Measurements from ENCODE around the gene GAD2.

Gene GAD2

DNA sequence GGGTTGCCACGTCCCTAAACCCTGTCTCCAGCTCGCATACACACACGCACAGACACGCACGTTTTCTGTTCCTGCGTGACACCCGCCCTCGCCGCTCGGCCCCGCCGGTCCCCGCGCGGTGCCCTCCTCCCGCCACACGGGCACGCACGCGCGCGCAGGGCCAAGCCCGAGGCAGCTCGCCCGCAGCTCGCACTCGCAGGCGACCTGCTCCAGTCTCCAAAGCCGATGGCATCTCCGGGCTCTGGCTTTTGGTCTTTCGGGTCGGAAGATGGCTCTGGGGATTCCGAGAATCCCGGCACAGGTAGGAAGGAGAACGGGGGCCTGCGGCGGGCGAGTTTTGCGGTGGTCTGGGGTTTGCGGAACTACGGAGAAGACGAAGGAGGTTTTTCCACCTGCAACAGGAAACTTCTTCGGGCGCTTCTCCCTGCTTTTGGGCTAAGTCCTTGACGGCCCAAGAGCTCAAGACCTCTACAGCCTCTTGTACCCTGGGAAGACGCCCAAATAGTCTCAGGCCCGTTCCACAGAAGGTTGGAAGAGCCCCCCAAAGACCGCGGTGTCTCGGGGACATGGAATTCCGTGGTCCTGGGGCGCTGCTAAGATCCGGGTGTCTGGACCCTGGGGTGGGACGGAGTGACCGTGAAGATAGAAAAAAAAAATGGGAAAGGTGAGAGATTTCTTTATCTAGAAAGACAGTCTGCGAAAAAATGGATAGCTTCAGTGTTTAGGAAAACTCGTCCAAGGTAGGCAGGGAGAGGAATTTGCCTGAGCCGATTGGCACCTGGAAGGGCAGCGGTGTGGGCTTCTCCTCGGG, at the start of gene GAD2:
TSS of gene GAD2 (plus strand) at position 190 of the 811 bp plus-strand sequence. CDS start at position 226, 36 bp downstream.
- DNase-seq (ENCODE audit: low spot score) = no peak

GRCh38 chr10:26169466-26169865, 47.1 kb upstream of the GAD2 start:
- DNase-seq (ENCODE audit: low spot score) = no peak

GRCh38 chr10:26172131-26172530, 44.4 kb upstream of the GAD2 start:
- no peak for DNase-seq (ENCODE audit: low spot score)

DNA sequence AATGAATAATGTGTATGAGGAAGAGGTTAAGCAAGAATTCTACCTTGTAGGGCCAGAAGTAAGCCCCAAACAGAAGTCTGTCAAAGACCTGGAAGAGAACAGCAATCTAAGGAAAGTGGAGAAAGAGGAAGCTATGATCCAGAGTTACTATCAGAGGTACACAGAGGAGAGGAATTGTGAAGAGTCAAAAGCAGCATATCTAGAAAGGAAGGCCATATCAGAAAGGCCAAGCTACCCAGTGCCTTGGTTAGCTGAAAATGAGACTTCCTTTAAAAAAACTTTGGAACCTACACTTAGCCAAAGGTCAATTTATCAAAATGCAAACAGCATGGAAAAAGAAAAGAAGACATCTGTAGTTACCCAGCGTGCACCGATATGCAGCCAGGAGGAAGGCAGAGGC, 42.7 kb upstream of the GAD2 start:
- no peak for DNase-seq (ENCODE audit: low spot score)

DNA sequence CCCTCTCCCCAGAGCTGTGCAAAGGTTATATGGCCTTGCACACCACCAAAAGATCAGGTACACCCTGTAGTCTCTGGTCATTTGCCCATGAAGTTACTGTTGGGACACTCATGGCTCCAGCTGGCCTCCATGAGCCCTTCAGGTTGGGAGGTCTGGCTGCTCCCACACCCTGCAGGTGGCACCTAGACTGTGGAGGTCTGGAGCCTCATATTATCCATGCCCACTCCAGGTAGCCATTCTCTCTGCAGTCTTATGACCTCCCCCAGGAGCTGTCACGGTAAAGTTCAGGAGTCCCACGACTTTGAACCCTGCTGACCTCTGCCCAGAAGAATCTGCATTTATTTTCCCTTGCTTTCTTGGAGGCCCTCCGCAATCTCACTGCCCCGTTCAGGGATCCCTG, 39.2 kb upstream of the GAD2 start:
- no peak for DNase-seq (ENCODE audit: low spot score)

- DNase-seq (ENCODE audit: low spot score) = no peak
Measured at GRCh38 chr10:26194275-26194674, 22.3 kb upstream of the GAD2 start.

DNA sequence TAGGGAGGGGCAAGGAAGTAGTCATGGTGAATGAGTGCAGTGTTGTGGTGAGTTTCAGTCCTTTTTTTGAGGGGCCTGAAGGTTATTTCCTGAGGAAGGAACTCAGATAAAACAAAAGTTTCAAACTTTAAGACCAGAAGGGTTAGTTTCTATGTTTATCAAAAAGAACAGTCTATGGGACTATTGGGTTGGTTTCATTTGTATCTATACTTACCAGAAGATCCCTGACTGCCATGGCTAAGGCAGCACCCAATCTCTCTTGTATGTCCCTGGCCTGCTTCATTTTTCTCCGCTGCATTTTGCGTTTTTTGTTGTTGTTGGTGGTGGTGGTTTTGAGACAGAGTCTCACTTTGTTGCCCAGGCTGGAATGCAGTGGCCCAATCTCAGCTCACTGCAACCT, 19.3 kb upstream of the GAD2 start:
- no peak for DNase-seq (ENCODE audit: low spot score)

DNA sequence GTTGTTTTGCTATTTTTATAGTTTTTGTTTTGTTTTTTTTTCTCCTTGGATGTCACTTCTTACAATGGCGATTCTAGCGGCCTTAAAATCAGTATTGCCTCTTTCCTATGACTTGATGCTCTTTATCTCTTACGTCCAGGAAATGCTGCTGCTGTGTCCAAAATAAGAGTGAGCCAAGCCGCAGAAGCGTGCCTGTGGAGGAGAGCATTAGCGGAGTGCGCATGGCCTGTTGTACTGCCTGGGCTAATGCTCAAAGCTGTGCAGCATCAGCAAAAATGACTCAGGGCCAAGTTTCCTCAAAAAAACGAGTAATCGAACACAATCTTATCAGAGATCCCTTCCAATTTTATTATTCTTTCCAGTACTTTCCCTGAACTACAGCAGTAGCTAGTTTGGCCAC, 18.5 kb upstream of the GAD2 start:
- DNase-seq (ENCODE audit: low spot score) = no peak

DNA sequence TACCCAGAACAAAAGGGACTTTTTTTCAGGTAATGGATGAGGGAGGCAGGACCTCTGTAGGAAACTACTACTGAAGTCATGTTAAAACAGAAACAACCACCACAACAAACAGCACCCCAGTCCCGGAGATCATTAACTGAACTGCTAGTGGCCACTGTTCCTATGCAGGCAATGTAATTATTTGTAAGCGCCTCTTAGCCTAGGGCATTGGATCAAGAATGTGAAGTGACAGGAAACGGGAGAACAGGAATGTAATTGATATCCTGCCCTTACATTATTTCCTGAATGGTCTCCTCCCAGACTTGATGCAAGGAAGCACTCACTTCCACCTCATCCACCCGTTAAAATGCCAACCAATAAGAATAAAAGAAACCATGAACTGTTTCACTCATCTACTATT, 16.7 kb upstream of the GAD2 start:
- no peak for DNase-seq (ENCODE audit: low spot score)

- DNase-seq (ENCODE audit: low spot score) = no peak
Measured at GRCh38 chr10:26205223-26205622, 11.4 kb upstream of the GAD2 start.

GRCh38 chr10:26211781-26212444, 4.7 kb upstream of the GAD2 start:
- DNase-seq (ENCODE audit: low spot score) = no peak

GRCh38 chr10:26212511-26212910, 4.1 kb upstream of the GAD2 start:
- no peak for DNase-seq (ENCODE audit: low spot score)

DNA sequence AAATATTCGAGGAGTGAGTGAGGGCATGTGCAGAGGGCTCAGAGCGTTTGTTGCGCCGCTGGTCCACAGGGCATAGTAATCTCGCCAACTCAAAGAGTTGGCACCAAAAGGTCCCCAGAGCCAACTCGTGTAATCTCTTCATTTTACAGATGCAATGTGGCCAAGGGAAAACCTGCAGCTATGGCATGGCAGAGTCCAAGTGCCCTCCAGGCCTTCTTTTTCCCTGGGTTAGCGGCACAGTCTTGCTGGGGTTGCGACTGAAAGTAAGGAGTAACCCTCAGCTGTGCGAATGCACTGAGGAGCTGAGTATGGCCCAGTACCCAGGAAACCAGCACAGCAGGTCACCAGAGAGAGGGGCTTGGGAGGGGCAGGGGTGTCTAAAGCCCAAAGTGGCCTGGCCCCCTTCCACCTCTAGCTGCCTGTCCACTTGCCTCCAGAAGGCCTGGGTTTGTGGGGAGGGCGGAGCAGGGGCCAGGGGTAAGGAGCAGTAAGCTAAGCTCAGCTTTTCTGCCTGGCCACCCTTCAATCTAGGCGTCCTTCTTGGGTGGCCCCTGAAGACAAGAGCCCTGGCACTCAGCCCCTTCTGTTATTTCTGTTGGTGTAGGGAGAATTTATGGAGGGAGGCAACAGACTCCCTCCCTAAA, 3.3 kb upstream of the GAD2 start:
- DNase-seq (ENCODE audit: low spot score) = no peak

DNA sequence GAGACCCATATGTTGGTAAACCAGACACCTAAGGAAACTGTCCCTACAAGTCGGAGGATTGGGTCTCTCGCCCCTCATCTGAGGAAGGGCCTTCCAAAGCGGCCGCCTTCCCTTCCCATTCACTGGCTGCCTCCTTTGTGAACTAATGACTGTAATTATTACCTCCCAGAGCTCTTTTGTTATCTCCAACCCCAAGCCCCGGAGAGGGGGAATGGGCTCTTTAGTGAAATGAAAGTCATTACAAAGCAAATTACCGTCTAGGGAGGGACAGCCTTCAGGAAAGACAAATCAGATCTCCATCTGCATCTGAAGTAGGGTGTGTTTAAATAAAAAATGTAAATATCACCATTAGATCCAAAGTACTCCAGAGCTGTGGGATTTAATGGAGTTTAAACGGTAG, 2.6 kb upstream of the GAD2 start:
- DNase-seq (ENCODE audit: low spot score) = no peak

DNA sequence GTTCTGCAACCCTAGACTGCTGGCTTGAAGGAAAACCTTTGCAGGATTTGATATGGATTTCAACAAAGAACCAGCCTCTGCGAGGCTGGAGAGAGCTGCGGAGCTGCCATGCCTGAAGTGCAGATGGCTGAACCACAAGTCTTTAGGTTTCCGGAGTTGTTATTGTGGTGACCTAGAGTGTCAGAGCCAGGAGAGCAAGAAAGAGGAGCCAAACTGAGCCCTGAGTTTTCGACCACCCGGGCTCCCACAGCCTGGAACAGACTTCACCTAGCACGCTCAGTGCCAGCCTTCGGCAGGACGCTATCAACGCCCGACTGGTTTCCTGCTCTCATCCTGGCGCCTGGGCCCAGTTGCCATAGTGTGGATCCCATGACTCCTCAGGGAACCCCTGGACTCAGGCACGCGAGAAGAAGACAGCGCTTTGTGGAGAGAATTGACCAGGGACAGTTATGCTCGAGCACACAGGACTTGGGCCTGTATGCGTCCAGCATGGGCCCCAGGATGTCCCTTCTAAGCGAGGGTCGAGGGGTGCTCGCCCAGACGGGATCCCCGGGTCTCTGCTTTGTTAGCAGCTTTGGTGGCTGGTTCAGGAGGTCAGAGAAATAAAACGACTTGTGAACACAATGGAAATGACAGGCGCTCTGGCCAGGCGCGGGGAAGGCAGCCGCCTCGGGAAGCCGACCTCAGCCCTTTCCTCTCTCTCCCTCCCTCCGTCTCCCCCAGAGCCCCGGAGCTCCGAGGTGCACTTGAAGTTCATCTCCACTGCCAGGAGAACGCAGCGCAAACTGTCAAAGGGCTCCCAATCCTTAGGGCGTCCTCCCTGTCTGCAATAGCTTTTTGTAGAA, 1.8 kb upstream of the GAD2 start:
- no peak for DNase-seq (ENCODE audit: low spot score)

- DNase-seq (ENCODE audit: low spot score) = no peak
Measured at GRCh38 chr10:26215396-26215934, 1.1 kb upstream of the GAD2 start.

- no peak for DNase-seq (ENCODE audit: low spot score)
Measured at GRCh38 chr10:26215935-26216584, 514 bp upstream of the GAD2 start.

DNA sequence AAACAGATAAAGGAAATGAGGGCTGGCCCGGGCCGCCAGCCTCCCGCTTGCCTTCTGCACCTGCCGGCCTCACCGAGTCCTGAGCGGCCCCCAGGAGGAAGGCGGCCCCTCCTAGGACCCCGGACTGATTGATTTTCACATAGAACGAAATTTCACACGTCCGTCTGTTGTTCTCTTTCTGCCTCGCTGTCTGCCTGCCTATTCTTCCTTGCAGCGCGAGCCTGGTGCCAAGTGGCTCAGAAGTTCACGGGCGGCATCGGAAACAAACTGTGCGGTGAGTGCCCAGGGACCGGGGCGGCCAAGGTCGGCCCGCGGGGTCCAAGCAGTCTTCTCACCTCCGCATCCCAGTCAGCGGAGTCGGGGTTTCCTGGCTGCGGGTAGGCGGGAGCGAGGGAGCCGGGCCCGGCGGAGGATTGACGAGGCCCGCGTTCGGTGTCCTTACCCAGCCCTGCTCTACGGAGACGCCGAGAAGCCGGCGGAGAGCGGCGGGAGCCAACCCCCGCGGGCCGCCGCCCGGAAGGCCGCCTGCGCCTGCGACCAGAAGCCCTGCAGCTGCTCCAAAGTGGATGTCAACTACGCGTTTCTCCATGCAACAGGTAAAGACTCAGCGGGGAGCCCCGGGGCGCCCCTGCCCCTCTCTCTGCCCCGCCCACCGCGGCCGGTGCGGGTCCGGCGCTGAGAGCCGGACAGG, 967 bp downstream of the GAD2 start:
- no peak for DNase-seq (ENCODE audit: low spot score)

DNA sequence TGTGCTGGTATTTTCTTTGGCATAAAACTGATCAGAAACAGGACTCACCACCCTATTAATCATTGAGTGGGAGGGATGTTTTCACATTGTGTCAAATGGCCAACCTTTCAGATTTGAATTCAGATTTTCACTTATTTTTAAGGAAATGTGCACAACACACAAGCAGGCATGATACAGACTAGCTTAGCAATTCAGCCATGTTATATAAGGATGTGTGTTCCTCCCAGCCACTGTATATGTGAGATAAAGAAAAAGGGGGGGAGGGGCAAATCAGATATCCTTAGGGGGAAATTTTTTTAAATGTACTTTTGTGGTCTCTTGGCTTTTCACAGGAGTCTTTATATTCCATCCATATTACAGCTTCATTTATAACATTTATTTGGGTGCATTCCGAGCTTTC, 3.1 kb downstream of the GAD2 start:
- no peak for DNase-seq (ENCODE audit: low spot score)

DNA sequence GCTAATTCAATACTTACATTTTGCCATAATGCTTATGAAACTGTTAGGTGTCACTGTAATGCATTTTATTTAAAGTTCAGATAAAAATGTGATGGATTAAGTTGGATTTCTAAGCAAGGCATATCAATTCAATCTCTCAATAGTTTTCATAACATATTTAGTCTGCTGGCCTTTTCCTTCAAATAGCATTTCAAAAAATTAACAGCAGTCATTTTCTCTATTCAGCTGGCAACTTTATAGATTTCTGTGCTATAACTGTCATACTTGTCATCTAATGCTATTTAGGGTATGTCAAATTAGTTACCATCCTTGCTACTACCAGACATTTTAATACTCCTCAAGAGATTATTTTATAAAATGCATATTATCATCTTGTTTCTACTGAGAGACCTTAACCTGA, 4.3 kb downstream of the GAD2 start:
- no peak for DNase-seq (ENCODE audit: low spot score)

DNA sequence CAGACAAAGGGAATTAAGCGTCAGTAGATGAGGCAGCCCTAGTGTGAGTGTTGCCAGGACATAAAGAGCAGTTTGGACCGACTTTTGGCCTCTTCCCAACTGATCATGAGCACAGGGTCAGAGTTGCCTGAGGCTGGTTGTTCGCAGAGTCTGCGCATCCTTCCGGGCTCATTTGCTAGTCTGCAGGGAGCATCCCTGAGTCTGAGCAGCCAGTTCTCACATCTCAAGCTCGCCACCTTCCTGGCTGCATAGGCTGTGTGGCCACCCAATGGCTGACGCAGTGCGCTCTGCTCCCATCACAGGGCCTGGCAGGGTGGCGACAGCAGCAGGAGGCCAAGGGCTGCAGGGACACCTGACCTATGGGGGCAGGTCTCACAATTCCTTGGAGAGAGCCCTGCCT, 5.0 kb downstream of the GAD2 start:
- DNase-seq (ENCODE audit: low spot score) = no peak

Measured in globus pallidus (tissue), 1 donor.